ENCODE results near the gene CYP2C18. TPM values are rescaled to one million over a fixed set of nuclear protein-coding genes. Genes with fewer than 3 reads are reported as not detected.
"Not testable (repeated sequence)": the region's sequence is repeated elsewhere in the genome, so short reads cannot be mapped to it uniquely, and the experiment has no call there.

Gene CYP2C18
- total and polyA plus RNA-seq, 7 donors: 0.03 to 0.17 TPM; not detected in 5

DNA sequence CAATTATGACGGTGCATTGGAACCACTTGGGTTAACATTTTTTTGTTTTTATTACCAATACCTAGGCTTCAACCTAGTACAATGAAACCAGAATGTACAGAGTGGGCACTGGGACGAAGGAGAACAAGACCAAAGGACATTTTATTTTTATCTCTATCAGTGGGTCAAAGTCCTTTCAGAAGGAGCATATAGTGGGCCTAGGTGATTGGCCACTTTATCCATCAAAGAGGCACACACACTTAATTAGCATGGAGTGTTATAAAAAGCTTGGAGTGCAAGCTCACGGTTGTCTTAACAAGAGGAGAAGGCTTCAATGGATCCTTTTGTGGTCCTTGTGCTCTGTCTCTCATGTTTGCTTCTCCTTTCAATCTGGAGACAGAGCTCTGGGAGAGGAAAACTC is 78.9 kb downstream of the CYP2C18 start, which contains the start of gene CYP2C19:
Gene CYP2C19, plus strand, starts transcription at position 289 of the 400 bp plus-strand sequence. Its CDS starts 25 bp downstream, at position 314.
- H3K36me3 ChIP-seq (ENCODE audit: insufficient read depth in 1 of 2, low read depth in 1 of 2): no peaks in the 10 kb centered on the region
- no peaks in the 10 kb centered on the region for H3K4me1 ChIP-seq
- ATAC-seq: no peak
- no peaks in the 10 kb centered on the region for H3K9me3 ChIP-seq
- TF ChIP-seq, protein P1, sequence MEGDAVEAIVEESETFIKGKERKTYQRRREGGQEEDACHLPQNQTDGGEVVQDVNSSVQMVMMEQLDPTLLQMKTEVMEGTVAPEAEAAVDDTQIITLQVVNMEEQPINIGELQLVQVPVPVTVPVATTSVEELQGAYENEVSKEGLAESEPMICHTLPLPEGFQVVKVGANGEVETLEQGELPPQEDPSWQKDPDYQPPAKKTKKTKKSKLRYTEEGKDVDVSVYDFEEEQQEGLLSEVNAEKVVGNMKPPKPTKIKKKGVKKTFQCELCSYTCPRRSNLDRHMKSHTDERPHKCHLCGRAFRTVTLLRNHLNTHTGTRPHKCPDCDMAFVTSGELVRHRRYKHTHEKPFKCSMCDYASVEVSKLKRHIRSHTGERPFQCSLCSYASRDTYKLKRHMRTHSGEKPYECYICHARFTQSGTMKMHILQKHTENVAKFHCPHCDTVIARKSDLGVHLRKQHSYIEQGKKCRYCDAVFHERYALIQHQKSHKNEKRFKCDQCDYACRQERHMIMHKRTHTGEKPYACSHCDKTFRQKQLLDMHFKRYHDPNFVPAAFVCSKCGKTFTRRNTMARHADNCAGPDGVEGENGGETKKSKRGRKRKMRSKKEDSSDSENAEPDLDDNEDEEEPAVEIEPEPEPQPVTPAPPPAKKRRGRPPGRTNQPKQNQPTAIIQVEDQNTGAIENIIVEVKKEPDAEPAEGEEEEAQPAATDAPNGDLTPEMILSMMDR (IDR thresholded peaks at IDR 0.05): no peak
- H3K27me3 ChIP-seq (ENCODE audit: insufficient read depth in 3 of 3, low read length in 2 of 3): no peaks in the 10 kb centered on the region
- intact Hi-C loops (cut with DNase I): no loop called here
- no peak within 1 kb of the TSS for H3K27ac ChIP-seq
- no peak for DNase-seq
- 64 to 78% (median 67%) methylated on average over 3 of the region's 3 CpGs for WGBS, 3 donors
- H3K4me3 ChIP-seq: no peak within 1 kb of the TSS

DNA sequence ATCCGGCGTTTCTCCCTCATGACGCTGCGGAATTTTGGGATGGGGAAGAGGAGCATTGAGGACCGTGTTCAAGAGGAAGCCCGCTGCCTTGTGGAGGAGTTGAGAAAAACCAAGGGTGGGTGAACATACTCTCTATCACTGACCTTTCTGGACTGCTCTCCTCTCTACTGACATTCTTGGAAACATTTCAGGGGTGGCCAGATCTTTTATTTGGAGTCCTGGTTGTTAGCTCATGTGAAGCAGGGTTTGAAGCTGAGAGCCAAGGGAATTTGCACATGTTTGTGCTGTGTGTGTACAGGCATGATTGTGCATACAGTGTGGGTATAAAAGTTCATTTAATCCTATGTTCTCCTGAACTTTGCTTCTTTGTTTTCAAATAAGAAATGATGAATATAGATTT is 91.9 kb downstream of the CYP2C18 start:
- WGBS, 3 donors: 85 to 90% (median 89%) methylated on average over 6 of the region's 6 CpGs
- H3K27me3 ChIP-seq (ENCODE audit: insufficient read depth in 3 of 3, low read length in 2 of 3); ATAC-seq; intact Hi-C loops (cut with DNase I); H3K27ac ChIP-seq; H3K4me3 ChIP-seq; H3K9me3 ChIP-seq; H3K36me3 ChIP-seq (ENCODE audit: insufficient read depth in 1 of 2, low read depth in 1 of 2); H3K4me1 ChIP-seq; DNase-seq: not testable (repeated sequence)

DNA sequence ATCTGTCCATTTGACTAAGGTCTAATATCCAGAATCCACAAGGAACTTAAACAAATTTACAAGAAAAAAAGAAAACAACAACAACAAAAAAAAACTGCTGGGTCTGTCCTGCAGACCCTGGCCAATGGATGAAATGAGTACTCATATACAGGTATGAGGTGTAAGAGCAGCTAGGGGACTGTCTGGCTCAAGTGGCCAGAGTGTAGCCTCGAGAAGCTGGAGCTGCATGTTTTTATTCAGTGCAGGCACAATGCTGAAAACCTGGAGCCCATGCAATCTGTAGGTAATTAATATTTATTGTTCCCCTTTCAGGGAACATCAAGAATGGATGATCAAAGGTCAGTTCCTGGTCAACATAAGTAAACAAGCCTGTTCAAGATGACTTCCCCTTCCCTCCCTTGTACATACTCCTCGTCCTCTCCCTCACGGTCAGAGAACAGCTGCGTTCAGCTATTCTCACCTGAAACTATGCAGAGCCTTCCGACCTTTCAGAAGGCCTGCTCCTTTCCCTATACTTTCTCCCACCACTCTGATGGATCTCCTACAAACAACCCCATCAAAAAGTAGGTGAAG is 94.4 kb downstream of the CYP2C18 start:
- no peak for ATAC-seq
- H3K27ac ChIP-seq: no peak overlapping the region
- intact Hi-C loops (cut with DNase I): no loop called here

DNA sequence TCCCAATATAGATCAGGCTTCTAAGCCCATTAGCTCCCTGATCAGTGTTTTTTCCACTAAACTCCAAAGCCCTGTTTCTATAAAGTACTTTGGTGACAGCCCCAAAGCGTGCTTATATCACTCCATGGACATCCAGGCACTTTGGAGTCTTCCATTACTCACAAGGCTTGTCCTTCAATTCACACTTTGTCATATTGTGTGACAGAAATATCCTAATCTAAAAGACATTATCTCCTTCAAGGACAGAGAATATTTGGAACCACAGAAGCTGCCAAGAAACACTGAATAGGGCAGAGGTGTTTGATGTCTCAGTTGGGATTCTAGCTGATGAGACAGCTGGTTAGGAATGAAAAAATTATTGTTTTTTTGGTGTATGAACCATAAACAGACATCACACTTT is 97.3 kb downstream of the CYP2C18 start:
- no peak overlapping the region for H3K27ac ChIP-seq
- 32 to 38% (median 32%) methylated on average over 1 of the region's 1 CpG for WGBS, 3 donors
- intact Hi-C loops (cut with DNase I): no loop called here
- ATAC-seq: no peak
- TF ChIP-seq, protein P1 (IDR thresholded peaks at IDR 0.05): no peak
- no peaks in the 10 kb centered on the region for H3K4me1 ChIP-seq
- no peak overlapping the region for H3K4me3 ChIP-seq
- peaks cover 2% of the 10 kb centered on the region for H3K9me3 ChIP-seq
- no peaks in the 10 kb centered on the region for H3K36me3 ChIP-seq (ENCODE audit: insufficient read depth in 1 of 2, low read depth in 1 of 2)
- DNase-seq: no peak
- no peaks in the 10 kb centered on the region for H3K27me3 ChIP-seq (ENCODE audit: insufficient read depth in 3 of 3, low read length in 2 of 3)

More for the DNA sequence above, 94.4 kb downstream of the CYP2C18 start:
- TF ChIP-seq, protein P1 (IDR thresholded peaks at IDR 0.05): no peak
- no peak overlapping the region for H3K4me3 ChIP-seq
- H3K4me1 ChIP-seq: no peaks in the 10 kb centered on the region
- no peaks in the 10 kb centered on the region for H3K36me3 ChIP-seq (ENCODE audit: insufficient read depth in 1 of 2, low read depth in 1 of 2)
- H3K27me3 ChIP-seq (ENCODE audit: insufficient read depth in 3 of 3, low read length in 2 of 3): no peaks in the 10 kb centered on the region
- H3K9me3 ChIP-seq: peaks cover 7% of the 10 kb centered on the region
- DNase-seq: no peak
- WGBS, 3 donors: 39 to 63% (median 53%) methylated on average over 5 of the region's 5 CpGs

DNA sequence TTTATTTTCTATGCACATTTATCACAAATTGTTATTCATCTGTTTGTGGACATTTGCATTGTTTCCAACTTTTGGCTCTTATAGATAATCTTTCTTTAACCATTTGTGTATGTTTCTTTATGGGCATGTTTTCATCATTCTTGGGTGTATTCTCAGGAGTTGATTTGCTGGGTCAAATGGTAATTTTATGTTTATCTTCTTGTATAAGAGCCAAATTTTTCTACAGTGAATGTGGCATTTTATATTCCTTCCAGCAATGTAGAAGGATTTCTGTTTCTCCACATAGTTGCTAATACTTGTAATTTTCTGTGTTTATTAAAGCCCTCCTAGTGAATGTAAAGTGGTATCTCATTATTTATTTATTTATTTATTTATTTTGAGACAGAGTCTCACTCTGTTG is 100.7 kb downstream of the CYP2C18 start:
- Histone ChIP-seq H3K27ac (no peak overlapping the region), H3K4me3 (no peak overlapping the region), H3K9me3 (no peaks in the 10 kb centered on the region), H3K4me1 (no peaks in the 10 kb centered on the region), H3K27me3 (ENCODE audit: insufficient read depth in 3 of 3, low read length in 2 of 3) (no peaks in the 10 kb centered on the region), H3K36me3 (ENCODE audit: insufficient read depth in 1 of 2, low read depth in 1 of 2) (no peaks in the 10 kb centered on the region)
- intact Hi-C loops (cut with DNase I): no loop called here
- no peak for DNase-seq
- ATAC-seq: no peak
- TF ChIP-seq, protein P1 (IDR thresholded peaks at IDR 0.05): no peak
